ENCODE data around the gene EID1.

GRCh38 chr15:48865370-48866079 lies 12.4 kb upstream of the EID1 start:
- TF ChIP-seq, protein P1, sequence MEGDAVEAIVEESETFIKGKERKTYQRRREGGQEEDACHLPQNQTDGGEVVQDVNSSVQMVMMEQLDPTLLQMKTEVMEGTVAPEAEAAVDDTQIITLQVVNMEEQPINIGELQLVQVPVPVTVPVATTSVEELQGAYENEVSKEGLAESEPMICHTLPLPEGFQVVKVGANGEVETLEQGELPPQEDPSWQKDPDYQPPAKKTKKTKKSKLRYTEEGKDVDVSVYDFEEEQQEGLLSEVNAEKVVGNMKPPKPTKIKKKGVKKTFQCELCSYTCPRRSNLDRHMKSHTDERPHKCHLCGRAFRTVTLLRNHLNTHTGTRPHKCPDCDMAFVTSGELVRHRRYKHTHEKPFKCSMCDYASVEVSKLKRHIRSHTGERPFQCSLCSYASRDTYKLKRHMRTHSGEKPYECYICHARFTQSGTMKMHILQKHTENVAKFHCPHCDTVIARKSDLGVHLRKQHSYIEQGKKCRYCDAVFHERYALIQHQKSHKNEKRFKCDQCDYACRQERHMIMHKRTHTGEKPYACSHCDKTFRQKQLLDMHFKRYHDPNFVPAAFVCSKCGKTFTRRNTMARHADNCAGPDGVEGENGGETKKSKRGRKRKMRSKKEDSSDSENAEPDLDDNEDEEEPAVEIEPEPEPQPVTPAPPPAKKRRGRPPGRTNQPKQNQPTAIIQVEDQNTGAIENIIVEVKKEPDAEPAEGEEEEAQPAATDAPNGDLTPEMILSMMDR (IDR thresholded peaks at IDR 0.05 in 4 of 5, conservative IDR thresholded peaks at IDR 0.05 in 1 of 5): no peak
- no peak for TF ChIP-seq POLR2A (IDR thresholded peaks at IDR 0.05)
